HG02763 (cell line): ENCODE data around the gene KIAA0753.

Experiments used
- ATAC-seq: cut with Tn5 transposase; IDR thresholded peaks from one replicate; pipeline ENCODE4 v1.9.1; 2021; ENCODE audit warnings: mild to moderate bottlenecking, moderate library complexity; ENCODE audit not compliant: unreplicated experiment

The KIAA0753 gene

DNA sequence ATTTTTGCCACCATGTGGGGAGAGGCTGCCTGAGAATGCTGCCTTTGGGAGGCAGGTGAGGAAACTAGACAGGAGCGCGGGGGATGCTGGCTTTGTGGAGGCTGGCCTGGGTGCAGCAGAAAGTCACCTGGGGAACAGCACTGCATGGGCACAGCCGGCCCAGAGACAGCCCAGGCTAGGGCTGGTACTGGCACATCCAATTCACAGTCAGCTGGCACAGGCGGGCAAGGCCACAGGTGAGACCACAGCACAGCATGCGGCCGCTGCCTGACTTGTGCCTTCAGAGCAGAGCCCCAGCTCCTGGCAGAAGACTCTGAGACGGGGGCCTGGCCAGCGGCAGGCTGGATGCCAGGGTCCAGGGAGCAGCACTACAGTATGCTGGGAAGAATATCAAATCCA is 67.5 kb downstream of the KIAA0753 start:
- no peak for ATAC-seq

DNA sequence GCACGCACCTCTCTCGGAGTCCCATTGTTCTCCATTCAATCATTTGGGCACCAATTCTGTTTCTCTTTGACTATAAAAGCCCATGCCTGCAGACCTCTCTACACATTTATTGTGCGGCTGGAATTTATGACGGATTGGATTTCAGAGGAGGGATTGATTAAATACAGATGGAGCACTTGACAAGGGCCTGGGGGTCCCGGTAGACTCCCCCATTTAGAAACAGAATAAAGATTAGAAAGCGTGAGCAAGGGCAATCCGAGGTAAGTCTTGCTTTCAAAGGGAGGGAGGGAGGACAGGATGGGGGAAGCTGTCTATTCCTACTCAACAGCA is 69.1 kb downstream of the KIAA0753 start:
- ATAC-seq = no peak

DNA sequence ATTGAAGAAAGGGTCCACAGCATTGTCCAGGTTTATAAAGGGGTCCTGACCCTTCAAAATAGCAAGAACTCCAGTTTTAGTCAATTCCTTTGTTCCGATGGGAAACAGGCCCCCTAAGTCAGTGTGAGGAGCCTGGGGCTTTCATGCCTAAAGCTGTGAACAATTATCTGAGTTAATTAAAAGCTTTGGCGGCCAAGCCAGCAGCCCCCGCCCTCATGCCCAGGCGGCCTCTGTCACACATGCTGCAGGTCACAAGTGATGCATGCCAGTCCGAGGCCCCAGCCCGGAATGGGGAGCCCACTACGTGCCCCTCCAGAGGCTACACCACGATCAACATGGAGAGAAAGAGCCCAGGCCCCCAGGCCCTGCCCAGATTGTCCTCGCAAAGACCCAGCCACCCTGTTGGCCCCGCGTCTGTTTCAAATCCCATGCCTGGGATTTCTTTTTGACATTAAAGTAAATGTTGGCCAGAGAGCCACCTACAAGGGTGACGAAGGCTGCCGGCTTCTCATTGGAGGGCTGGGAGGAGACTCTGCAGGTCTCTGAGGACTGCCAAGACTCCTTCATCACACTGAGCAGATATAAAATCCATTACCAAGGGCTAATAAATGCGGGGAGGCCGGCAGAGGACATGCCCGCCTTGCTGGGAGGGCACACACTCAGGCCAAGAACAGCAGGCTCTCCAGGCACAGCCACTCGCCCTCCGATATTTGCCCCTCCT is 69.6 kb downstream of the KIAA0753 start:
- no peak for ATAC-seq

DNA sequence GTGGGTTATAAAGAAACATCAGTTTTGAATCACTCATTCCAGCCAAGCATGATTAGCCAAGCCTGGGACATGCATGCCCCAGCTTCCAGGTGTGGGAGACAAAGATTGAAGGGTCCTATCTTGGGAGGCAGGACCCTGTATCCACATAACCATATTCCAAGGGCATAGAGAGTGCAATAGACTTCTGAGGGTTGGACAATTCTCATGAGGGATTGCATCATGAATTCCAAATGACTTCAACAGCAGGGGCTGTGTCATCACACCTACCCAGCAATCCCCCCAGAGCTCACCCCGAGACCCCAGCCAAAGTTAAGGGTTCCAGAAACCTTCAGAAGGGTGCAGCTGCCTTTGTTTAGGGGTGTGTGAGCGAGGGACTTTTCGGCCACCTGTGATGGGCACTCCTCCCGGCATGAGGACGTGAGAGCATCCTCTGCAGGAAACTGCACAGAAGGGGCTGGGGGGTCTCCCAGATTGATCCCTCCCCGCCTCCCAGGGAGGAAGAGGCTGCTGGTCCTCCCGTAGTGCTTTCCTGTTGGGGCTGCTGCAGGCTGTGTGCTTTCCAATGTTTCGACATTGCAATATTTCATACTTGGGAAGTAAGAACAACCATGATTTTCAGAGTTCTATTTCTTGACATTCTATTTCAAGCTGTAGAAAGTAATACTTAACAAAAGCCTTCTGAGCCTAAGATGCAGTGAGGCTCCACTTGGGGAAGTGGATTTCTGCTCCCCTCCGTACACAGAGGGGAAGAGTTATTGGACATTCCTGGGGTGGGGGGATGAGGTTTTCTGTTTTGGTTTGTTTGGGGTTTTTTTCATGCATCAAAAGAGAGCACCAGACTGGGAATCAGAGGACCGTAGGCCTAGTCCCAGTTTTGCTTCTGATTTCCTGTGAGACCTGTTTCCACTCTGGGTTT is 70.9 kb downstream of the KIAA0753 start:
- ATAC-seq = no peak

DNA sequence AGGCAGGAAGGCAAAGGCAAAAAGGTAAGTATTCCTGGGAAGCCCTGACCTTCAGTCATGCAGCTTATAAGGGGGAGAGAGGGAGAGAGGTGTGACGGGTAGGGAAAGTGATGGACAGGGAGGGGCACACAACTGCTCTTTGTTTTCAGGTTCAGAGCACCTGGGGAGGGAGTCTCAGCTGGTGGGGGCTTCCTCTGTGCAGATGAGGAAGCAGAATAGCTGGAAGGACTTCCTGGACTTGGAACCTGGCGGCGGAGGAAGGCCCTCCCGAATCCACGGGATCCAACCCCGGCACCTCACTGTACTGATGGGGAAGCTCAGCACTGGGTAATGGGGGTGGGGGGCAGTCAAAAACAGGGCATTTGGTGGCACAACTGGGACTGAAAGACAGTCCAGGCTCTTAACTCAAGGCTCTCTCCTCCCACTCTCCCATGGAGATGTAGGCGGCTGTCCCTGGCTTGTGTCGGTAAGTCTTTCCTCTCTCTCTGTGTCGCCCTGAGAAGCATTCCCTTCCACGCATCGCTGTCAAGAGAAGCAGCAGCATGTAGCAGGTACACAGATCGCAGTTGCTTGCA is 72.2 kb downstream of the KIAA0753 start:
- no peak for ATAC-seq

DNA sequence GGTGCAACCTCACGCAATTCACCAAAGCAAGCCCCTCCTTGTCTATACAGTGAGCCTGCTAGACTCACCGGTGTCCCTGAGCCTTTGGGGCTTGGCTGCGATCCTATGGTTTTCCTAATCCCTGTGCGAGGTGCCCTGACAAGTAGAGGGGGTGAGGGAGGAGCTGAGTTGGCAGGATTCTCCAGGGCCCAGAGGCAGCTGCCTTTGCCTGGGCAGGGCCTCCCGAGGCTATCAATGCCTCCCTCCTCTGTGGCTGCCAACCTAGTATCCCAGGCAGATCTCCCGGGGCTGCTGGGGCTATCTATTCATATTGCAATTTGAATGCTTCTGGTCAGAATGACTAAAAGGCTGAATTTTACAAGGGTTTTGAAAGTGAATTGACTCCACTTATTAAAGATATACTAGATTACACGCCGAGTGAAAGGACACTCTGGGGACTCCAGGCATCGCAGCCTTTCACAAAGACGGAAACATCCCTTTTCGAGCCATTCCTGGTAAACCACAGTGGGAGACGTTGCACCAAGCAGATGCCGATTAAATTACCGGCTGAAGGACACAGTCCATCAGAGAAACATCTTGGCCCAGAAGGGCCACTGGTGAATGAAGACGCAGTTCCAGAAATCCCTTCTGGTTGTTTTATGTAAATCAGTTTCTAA is 72.9 kb downstream of the KIAA0753 start:
- no peak for ATAC-seq

DNA sequence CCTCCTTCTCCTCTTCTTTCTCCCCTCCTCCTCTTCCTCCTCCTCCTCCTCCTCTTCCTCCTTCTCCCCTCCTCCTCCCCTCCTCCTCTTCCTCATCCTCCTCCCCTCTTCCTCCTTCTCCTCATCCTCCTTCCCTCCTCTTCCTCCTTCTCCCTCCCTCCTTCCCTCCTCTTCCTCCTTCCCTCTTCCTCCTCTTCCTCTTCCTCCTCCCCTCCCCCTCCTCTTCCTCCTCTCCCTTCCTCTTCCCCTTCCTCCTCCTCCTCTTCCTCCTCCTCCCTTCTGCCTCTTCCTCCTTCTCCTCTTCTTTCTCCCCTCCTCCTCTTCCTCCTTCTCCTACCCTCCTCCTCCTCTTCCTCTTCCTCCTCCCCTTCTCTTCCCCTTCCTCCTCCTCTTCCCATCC is 79.1 kb downstream of the KIAA0753 start:
- ATAC-seq = no peak

DNA sequence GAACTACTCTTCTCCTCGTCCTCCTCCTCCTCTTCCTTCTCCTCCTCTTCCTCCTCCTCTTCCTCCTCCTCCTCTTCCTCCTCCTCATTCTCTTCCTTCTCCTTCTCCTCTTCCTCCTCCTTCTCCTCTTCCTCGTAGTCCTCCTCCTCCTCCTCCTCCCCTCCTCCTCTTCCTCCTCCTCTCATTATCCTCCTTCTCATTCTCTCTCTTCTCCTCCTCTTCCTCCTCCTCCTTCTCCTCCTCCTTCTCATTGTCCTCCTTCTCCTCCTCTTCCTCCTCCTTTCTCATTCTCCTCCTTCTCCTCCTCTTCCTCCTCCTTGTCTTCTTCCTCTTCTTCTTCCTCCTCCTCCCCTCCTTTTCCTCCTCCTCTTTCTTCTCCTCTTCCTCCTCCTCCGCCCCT is 80.0 kb downstream of the KIAA0753 start:
- ATAC-seq = no peak

DNA sequence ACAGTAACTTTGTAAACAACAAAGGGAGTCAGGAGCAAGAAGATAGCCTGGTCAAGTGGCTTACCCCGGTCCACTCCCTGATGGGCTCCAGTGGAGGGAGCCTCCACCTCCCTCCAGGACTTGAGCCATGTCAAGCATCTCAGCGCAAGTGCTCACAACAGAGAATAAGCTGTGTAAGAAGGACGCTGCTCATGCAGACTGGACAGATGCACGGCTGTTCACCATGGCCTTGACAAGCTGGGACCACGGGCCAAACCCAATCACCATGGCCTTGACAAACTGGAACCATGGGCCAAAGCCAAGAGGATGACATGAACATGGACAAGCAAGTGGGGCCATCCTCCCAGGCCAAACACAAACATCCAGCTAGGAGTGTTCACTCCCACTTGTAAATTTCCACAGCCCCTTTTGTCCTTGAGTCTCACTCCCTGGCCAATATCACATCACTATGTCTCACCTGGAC is 80.7 kb downstream of the KIAA0753 start:
- no peak for ATAC-seq

DNA sequence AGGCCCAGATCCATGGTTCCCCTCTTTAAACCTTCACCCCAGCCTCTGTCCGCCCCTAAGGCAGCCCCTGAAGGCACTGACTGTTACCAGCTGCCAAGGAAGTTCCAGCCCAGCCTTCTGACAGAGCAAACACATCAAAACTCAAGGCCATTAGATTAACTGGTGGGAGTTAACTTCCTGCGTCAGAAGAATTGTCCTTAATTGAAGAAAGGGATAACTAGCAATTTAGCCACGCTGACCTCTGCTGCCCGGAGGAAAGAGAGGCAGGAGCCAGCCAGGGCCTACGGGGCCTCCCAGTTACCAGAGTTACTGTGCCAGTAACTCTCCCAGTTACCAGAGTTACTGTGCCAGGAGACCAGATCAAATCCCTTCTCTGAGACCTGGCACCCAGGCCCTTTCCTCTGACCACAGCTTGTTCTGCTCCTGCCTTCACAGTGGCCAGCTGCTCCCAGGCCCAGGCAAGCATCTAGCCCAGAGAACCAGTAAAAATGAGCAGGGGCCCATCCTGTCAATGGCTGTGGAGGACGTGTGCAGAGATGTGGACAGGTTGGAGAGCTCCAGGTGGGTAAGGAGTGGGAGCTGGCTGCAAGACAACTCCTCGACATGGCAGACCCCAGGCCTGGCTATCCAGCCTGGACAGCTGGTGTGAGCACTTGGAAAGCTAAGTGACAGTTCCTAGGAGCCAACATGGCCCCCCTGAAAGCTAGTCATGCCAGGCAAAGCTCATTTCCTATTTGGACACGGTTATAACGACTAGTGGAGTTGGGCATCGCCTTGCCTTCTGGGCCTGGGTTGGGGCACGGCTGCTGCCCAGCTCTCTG is 81.4 kb downstream of the KIAA0753 start:
- ATAC-seq = no peak

DNA sequence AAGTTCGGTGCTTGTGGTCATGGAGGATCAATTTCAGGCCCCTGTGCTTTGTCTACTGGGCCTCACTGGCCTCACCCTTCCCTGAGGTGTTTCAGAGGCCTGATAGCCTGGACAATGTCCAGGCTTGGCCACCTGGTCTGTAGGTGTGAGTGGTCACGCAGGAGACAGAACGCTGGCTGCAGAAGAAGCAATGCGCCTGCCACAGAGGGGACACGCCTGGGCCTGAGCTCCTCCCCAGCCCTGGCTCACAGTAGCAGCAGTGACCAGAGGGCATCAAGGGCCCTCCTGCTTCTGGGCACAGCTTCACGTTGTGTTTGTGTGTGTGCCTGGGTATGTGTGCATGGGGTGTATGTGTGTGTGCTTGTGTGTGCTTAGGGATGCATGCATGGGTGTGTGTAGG is 82.2 kb downstream of the KIAA0753 start:
- ATAC-seq = no peak

DNA sequence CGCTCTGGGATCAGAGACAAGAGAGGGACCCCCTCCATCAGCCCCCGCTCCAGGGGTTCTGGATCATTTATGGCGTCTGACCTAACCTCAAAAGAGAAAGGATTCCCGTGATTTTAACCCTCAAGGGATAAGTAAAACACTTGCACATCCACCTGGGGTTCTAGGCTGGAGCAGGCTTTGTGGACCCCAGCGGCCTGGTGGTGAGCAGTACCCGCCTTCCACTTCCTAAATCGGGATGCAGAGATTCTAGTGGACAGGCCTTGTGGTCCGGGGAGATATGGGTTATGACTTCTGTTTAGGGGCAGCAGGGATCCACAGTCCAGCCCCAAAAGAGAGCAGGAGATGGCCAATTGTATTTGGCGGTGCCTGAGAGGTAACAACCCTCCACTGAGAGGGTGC is 83.5 kb downstream of the KIAA0753 start:
- ATAC-seq = no peak

DNA sequence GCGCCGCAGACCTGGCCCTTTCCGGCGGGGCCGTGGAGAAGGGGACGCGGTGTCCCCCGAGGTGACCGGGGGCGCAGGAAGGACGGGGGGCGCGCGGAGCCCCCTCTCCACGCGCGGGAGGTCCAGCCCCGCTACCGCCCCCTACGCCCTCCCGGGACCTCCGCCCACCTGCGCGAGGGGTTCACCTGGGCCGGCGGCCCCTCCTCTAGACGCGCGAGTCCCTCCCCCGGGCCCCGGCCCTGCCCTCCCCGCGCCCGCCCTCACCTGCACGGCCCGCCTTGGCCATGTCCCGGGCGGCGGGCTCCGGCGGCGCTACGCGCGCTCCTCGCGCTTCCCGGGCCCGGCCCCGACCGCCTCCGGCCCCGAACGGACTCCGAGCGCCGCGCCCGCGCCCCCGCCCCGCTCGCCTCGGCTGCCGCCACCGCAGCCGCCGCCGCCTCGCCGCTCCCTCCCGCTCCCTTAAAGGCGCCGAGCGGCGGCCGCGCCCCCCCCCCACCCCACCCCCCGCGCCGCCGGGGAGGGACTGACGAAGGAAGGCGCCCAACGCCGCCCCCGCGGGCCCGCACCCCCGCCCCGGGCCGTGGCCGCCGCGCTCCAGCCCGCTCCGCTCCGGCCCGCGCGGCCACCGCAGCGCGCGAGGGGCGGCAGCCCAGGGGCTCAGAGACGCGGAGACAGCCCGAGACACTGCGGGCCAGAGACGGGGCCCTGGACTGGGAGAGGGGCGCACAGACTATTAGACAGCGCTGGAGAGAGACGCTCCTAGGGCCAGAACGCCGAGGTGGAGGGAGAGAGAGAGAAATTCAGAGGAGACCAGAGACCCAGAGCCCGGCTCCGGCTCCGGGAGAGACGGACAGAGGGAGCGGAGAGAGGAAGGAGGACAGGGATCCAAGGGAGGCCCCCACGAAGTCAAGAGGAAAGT is 84.1 kb downstream of the KIAA0753 start, which contains the start of gene PITPNM3:
Gene PITPNM3, minus strand, starts transcription at position 435 of the 919 bp plus-strand sequence. Its CDS starts 149 bp downstream, at position 286.
- ATAC-seq = no peak

DNA sequence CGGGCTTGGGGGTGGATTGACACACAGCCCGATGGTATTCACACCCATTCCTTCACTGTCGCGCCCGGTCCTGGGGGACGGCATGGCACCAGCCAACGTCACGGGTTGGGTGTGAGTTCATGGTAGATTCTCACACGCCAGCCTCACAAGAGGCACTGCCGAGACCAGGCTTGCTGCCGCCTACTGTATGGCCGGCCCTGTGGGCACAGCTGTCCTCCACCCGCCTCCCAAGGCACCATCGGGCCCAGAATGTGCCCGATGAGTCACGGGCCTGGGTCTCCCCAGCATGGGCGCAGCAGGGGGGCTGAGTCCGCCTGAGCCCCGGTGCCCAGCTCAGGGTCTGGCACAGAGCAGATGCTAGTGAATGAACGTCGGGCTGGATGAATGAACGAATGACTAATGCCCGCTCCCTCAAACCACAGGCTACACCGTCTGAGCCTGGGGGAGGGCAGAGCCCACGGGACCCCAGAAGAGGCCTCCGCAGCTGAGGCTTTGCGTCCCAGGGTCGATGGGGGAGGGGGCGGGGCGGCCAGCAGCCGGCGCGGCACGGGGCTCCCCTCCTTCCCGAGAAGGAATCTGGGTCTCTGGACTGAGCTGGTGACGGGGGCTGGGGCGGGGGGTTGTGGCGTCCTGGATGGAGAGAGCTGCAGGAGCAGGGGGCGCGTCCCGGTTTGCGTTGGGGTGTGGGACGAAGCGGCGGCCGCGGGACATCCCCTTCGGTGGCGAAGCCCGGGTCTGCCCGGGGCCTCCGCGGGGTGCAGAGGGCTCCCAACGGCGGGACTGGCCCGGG is 85.0 kb downstream of the KIAA0753 start:
- no peak for ATAC-seq

DNA sequence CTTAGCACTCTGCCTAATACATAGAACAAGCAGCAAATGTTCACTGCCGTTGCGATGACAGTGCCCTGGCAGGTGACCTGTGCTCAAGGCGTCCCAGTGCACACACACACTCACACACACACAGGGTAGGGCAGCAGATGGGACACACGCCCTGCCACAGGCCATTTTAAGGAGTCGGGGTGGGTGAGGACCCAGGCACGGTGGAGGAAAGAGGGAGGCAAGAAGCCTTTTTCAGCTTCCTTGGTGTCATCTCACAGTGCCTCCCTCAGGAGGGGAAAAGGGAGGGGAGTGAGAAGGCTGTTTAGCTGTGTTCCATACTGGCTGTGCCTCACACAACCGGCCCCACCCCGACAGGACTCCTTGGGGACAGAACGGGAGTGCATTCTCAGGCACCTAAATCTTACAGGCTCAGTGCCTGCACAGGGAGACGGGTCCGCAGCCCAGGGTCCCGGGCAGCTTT is 85.6 kb downstream of the KIAA0753 start:
- no peak for ATAC-seq

DNA sequence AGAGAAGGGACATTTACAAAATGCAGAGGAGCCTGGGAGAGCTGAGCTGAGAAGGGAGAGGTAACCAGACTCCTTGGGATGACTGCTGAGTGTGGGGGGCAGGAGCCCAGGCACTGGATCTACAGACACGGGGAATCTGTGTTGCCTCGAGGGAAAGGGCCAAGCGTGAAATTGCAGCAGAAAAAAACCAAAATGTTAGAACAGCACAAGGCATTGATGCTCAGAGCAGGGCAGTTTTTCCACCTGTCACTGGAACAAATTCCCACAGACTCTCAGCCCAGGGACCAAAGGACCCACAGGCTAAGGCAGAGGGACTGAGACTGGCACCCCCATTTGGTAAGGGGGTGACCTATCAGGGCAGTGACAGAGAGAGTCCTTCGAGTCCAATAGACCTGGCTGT is 86.2 kb downstream of the KIAA0753 start:
- ATAC-seq = no peak

DNA sequence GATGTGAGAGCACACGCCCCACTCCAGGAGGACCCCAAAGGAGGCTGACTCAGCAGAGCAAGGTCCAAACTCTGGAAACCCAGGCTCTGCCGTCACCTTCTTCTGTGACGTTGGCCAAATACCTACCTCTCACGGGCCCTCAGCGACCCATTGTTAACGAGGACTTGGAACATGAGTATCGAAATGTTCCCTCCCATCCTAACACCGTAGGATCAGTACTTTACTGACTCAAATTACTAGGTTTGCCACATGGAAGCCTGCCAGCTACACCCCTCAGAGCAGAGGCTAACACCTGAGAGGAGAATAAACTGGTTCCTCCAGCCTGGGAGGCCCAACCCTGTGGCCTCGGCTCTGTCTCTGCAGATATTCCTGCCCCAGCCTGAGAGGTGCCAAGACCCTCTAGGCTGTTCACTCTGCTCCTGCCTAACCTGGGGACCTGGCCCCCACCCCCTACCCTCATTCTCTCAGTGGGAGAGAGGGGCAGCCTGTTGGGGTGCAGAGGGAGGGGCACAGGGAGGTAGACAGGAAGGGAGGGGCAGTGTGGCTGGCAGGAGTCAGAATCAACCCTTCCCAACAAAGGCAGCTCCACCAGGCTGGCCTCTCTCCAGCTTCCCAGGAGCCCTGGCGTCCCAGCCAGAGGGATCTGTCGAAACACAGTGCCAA is 88.5 kb downstream of the KIAA0753 start:
- ATAC-seq = no peak

DNA sequence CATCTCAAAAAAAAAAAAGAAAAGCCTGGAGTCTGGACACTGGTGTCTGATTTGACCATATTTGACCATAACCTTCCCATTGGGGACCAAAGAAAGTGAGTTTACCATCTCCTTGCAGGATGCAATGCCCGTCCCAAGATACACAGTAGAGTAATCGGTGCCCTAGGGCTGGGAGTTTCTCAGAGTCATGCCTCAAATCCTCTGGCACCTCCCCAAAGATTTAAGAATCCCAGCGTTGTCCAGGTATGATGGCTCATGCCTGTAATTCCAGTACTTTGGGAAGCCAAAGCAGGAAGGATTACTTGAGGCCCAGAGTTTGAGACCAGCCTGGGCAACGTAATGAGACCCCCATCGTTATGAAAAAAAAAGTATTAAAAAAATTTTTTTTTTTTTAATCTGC is 89.2 kb downstream of the KIAA0753 start:
- no peak for ATAC-seq
